GM23338 (cell line): ENCODE data around the gene RPS19. TPM values are rescaled to one million over a fixed set of nuclear protein-coding genes. Genes with fewer than 3 reads are reported as not detected.

Experiments
- ATAC-seq: fragments of 200-7000 bp; cut with Tn5 transposase; 3 replicates; pipeline ENCODE4 v1.9.1; 2020
- DNase-seq: peaks from one replicate; pipeline ENCODE4 v3.0.0-alpha.2; 2015; ENCODE audit warnings: low spot score
- H2AFZ ChIP-seq: fragments of 200-600 bp; sonication (generic); 2 replicates; pipeline ENCODE4 v1.8.0; 2016; ENCODE audit warnings: antibody characterized with exemption, mild to moderate bottlenecking, moderate library complexity
- H3F3A ChIP-seq: fragments of 200-600 bp; sonication (generic); replicated peaks from 2 replicates; pipeline ENCODE4 v1.8.0; 2017; ENCODE audit warnings: antibody characterized with exemption, mixed run types, low read depth
- H3K27ac ChIP-seq: fragments of 200-600 bp; sonication (generic); 2 replicates; pipeline ENCODE4 v1.6.1; 2016; ENCODE audit warnings: low read depth
- H3K27me3 ChIP-seq: fragments of 200-600 bp; sonication (generic); 2 replicates; pipeline ENCODE4 v1.8.0; 2016; ENCODE audit warnings: mild to moderate bottlenecking, mixed run types, moderate library complexity; ENCODE audit not compliant: insufficient read depth
- H3K36me3 ChIP-seq: fragments of 200-600 bp; sonication (generic); 2 replicates; pipeline ENCODE4 v1.8.0; 2016; ENCODE audit warnings: mild to moderate bottlenecking; ENCODE audit not compliant: insufficient read depth
- H3K4me1 ChIP-seq: fragments of 200-600 bp; sonication (generic); 2 replicates; pipeline ENCODE4 v1.8.0; 2016; ENCODE audit warnings: mild to moderate bottlenecking, moderate library complexity; ENCODE audit not compliant: insufficient read depth
- H3K4me2 ChIP-seq: fragments of 200-600 bp; sonication (generic); 2 replicates; pipeline ENCODE4 v1.7.1; 2017; ENCODE audit warnings: mixed run types
- H3K4me3 ChIP-seq: fragments of 200-600 bp; sonication (generic); 2 replicates; pipeline ENCODE4 v1.6.1; 2016; ENCODE audit warnings: mixed run types
- H3K79me2 ChIP-seq: fragments of 200-600 bp; sonication (generic); replicated peaks from 2 replicates; pipeline ENCODE4 v1.8.0; 2017; ENCODE audit warnings: mild to moderate bottlenecking; ENCODE audit not compliant: insufficient read depth
- H3K9me2 ChIP-seq: fragments of 200-600 bp; sonication (generic); 2 replicates; pipeline ENCODE4 v1.8.0; 2017; ENCODE audit not compliant: insufficient read depth
- H4K20me1 ChIP-seq: fragments of 200-600 bp; sonication (generic); replicated peaks from 2 replicates; pipeline ENCODE4 v1.8.0; 2017; ENCODE audit warnings: mild to moderate bottlenecking; ENCODE audit not compliant: insufficient read depth
- H3K27ac Mint-ChIP-seq: 2 replicates; pipeline ENCODE4 v1.8.0; 2020; ENCODE audit warnings: inconsistent platforms, mild to moderate bottlenecking, moderate library complexity, mixed read lengths
- H3K27me3 Mint-ChIP-seq: 3 replicates; pipeline ENCODE4 v1.8.0; 2022; ENCODE audit warnings: low read depth, mild to moderate bottlenecking, moderate library complexity, mixed read lengths, inconsistent platforms; ENCODE audit not compliant: insufficient read depth, poor library complexity
- H3K36me3 Mint-ChIP-seq: 3 replicates; pipeline ENCODE4 v1.8.0; 2021; ENCODE audit warnings: low read depth, mild to moderate bottlenecking, inconsistent platforms, moderate library complexity, mixed read lengths
- H3K4me1 Mint-ChIP-seq: 3 replicates; pipeline ENCODE4 v1.8.0; 2020; ENCODE audit warnings: mild to moderate bottlenecking, inconsistent platforms, mixed read lengths
- H3K4me3 Mint-ChIP-seq: 3 replicates; pipeline ENCODE4 v1.8.0; 2021; ENCODE audit warnings: moderate library complexity, mild to moderate bottlenecking, inconsistent platforms, mixed read lengths
- H3K9me3 Mint-ChIP-seq: 3 replicates; pipeline ENCODE4 v1.8.0; 2020; ENCODE audit warnings: moderate library complexity, mild to moderate bottlenecking, inconsistent platforms, mixed read lengths
- CREB1 ChIP-seq: fragments of 250-450 bp; sonication (Bioruptor Pico); IDR thresholded peaks from 2 replicates; pipeline ENCODE4 v1.5.0; 2020; ENCODE audit warnings: low read depth, mild to moderate bottlenecking, moderate library complexity
- EZH2 ChIP-seq: fragments of 200-600 bp; sonication (generic); IDR thresholded peaks from one replicate; pipeline ENCODE4 v1.8.0; 2017; ENCODE audit warnings: antibody characterized with exemption, mild to moderate bottlenecking, low read depth; ENCODE audit not compliant: unreplicated experiment
- EZH2phosphoT487 ChIP-seq: fragments of 200-600 bp; sonication (generic); IDR thresholded peaks from one replicate; pipeline ENCODE4 v1.8.1; 2018; ENCODE audit warnings: antibody characterized with exemption; ENCODE audit not compliant: unreplicated experiment
- JUNB ChIP-seq: IDR thresholded peaks from one replicate; pipeline ENCODE4 v1.6.1; 2016; ENCODE audit warnings: antibody characterized with exemption; ENCODE audit not compliant: unreplicated experiment
- NANOG ChIP-seq: IDR thresholded peaks from 2 replicates; pipeline ENCODE4 v1.6.1; 2016; ENCODE audit warnings: antibody characterized with exemption, borderline replicate concordance
- POLR2AphosphoS5 ChIP-seq: IDR thresholded peaks from 2 replicates; pipeline ENCODE4 v1.6.1; 2016; ENCODE audit warnings: antibody characterized with exemption, low read depth
- REST ChIP-seq: IDR thresholded peaks from one replicate; pipeline ENCODE4 v1.6.1; 2018; ENCODE audit warnings: antibody characterized with exemption; ENCODE audit not compliant: unreplicated experiment
- STAT1 ChIP-seq: IDR thresholded peaks from one replicate; pipeline ENCODE4 v1.6.1; 2016; ENCODE audit warnings: antibody characterized with exemption; ENCODE audit not compliant: unreplicated experiment
- ZNF114 ChIP-seq: fragments of 250-450 bp; sonication (Bioruptor Pico); IDR thresholded peaks from 2 replicates; pipeline ENCODE4 v1.5.0; 2020; ENCODE audit warnings: mild to moderate bottlenecking, moderate library complexity
- ZNF331 ChIP-seq: fragments of 250-450 bp; sonication (Bioruptor Pico); IDR thresholded peaks from 2 replicates; pipeline ENCODE4 v1.5.0; 2020; ENCODE audit warnings: low read depth, mild to moderate bottlenecking, moderate library complexity
- polyA plus RNA-seq: library from polyadenylated mRNA; unstranded; fragments of >200 nt; fragmentation: Nextera tagmentation; extraction: Ambion mirVana; gene quantifications from 2 replicates; pipeline ENCODE4 v1.2.1, GENCODE V29; 2016
- total RNA-seq: library from RNA; depleted of rRNA; stranded (reverse); fragments of >200 nt; shearing (Covaris generic); gene quantifications from 2 replicates; pipeline ENCODE4 v1.2.3, GENCODE V29; 2014
- TF ChIP-seq, protein P1 (sequence below): fragments of 250-450 bp; sonication (Bioruptor Pico); IDR thresholded peaks from 2 replicates; pipeline ENCODE4 v1.5.0; 2020; ENCODE audit warnings: mild to moderate bottlenecking, moderate library complexity

The RPS19 gene
- total and polyA plus RNA-seq, 2 experiments from 2014 or later: 1,798 to 4,073 TPM

GRCh38 chr19:41847351-41848105 lies 12.5 kb upstream of the RPS19 start (continued):
- no peak for TF ChIP-seq REST
- TF ChIP-seq POLR2AphosphoS5: no peak
- no peak for TF ChIP-seq JUNB
- TF ChIP-seq EZH2: no peak
- TF ChIP-seq ZNF331 (CRISPR knock-in tag): no peak
- no peak for TF ChIP-seq ZNF114 (CRISPR knock-in tag)
- TF ChIP-seq EZH2phosphoT487: no peak

- H3K4me3 Mint-ChIP-seq: no peak overlapping the region
- no peak overlapping the region for H3K4me3 ChIP-seq
- DNase-seq (no peak), ATAC-seq (no peak)
- H3K36me3 ChIP-seq: no peaks in the 10 kb centered on the region
- no peaks in the 10 kb centered on the region for H3F3A ChIP-seq
- peaks cover 12% of the 10 kb centered on the region; the same call in 1 of the 2 replicates for H3K4me1 ChIP-seq
- H3K4me1 Mint-ChIP-seq: peaks cover 12% of the 10 kb centered on the region
- peaks cover 5% of the 10 kb centered on the region; the same call in 2 of the 3 replicates for H3K36me3 Mint-ChIP-seq
- H3K9me3 Mint-ChIP-seq: peaks cover 14% of the 10 kb centered on the region; the same call in 2 of the 3 replicates
- no peaks in the 10 kb centered on the region for H3K79me2 ChIP-seq
- H3K4me2 ChIP-seq: no peak overlapping the region
- no peaks in the 10 kb centered on the region for H3K27me3 ChIP-seq
- H3K27ac ChIP-seq: no peak overlapping the region
- TF ChIP-seq STAT1 (no peak), JUNB (no peak), EZH2 (no peak), ZNF331 (CRISPR knock-in tag) (no peak), CREB1 (CRISPR knock-in tag) (no peak), NANOG (no peak), EZH2phosphoT487 (no peak)
- TF ChIP-seq, protein P1, sequence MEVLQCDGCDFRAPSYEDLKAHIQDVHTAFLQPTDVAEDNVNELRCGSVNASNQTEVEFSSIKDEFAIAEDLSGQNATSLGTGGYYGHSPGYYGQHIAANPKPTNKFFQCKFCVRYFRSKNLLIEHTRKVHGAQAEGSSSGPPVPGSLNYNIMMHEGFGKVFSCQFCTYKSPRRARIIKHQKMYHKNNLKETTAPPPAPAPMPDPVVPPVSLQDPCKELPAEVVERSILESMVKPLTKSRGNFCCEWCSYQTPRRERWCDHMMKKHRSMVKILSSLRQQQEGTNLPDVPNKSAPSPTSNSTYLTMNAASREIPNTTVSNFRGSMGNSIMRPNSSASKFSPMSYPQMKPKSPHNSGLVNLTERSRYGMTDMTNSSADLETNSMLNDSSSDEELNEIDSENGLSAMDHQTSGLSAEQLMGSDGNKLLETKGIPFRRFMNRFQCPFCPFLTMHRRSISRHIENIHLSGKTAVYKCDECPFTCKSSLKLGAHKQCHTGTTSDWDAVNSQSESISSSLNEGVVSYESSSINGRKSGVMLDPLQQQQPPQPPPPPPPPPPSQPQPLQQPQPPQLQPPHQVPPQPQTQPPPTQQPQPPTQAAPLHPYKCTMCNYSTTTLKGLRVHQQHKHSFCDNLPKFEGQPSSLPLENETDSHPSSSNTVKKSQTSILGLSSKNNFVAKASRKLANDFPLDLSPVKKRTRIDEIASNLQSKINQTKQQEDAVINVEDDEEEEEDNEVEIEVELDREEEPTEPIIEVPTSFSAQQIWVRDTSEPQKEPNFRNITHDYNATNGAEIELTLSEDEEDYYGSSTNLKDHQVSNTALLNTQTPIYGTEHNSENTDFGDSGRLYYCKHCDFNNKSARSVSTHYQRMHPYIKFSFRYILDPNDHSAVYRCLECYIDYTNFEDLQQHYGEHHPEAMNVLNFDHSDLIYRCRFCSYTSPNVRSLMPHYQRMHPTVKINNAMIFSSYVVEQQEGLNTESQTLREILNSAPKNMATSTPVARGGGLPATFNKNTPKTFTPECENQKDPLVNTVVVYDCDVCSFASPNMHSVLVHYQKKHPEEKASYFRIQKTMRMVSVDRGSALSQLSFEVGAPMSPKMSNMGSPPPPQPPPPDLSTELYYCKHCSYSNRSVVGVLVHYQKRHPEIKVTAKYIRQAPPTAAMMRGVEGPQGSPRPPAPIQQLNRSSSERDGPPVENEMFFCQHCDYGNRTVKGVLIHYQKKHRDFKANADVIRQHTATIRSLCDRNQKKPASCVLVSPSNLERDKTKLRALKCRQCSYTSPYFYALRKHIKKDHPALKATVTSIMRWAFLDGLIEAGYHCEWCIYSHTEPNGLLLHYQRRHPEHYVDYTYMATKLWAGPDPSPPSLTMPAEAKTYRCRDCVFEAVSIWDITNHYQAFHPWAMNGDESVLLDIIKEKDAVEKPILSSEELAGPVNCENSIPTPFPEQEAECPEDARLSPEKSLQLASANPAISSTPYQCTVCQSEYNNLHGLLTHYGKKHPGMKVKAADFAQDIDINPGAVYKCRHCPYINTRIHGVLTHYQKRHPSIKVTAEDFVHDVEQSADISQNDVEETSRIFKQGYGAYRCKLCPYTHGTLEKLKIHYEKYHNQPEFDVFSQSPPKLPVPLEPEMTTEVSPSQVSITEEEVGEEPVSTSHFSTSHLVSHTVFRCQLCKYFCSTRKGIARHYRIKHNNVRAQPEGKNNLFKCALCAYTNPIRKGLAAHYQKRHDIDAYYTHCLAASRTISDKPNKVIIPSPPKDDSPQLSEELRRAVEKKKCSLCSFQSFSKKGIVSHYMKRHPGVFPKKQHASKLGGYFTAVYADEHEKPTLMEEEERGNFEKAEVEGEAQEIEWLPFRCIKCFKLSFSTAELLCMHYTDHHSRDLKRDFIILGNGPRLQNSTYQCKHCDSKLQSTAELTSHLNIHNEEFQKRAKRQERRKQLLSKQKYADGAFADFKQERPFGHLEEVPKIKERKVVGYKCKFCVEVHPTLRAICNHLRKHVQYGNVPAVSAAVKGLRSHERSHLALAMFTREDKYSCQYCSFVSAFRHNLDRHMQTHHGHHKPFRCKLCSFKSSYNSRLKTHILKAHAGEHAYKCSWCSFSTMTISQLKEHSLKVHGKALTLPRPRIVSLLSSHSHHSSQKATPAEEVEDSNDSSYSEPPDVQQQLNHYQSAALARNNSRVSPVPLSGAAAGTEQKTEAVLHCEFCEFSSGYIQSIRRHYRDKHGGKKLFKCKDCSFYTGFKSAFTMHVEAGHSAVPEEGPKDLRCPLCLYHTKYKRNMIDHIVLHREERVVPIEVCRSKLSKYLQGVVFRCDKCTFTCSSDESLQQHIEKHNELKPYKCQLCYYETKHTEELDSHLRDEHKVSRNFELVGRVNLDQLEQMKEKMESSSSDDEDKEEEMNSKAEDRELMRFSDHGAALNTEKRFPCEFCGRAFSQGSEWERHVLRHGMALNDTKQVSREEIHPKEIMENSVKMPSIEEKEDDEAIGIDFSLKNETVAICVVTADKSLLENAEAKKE (CRISPR knock-in tag): no peak
- H3K9me2 ChIP-seq: no peaks in the 10 kb centered on the region
- H3K27me3 Mint-ChIP-seq: peaks cover 15% of the 10 kb centered on the region
- H3K27ac Mint-ChIP-seq: no peak overlapping the region
- no peak overlapping the region for H2AFZ ChIP-seq
- H4K20me1 ChIP-seq: no peaks in the 10 kb centered on the region
Measured at GRCh38 chr19:41848666-41849065, 11.4 kb upstream of the RPS19 start.
